K562 (cell line): Measurements from ENCODE around the gene ALOXE3. TPM values are rescaled to one million over a fixed set of nuclear protein-coding genes. Genes with fewer than 3 reads are reported as not detected.

ENCODE experiments used
- ATAC-seq: fragments of 200-7000 bp; cut with Tn5 transposase; 3 replicates; pipeline ENCODE4 v1.9.1; 2020; ENCODE audit warnings: moderate library complexity
- BruUV-seq: library from RNA; stranded (reverse); fragments of 400-500 nt; replicated peaks from 2 replicates; lab custom pipeline; 2021; lab: Mats Ljungman, UMichigan
- CTCF ChIA-PET: fragments of 300-600 bp; formaldehyde crosslinking; extraction: SDS; loops from one replicate; lab custom pipeline; 2021; ENCODE audit warnings: low intra/inter-chr PET ratio; lab: Yijun Ruan, JAX
- POLR2A ChIA-PET: fragments of 300-600, 350-650 bp; sonication (Branson Sonifier 250); formaldehyde crosslinking; extraction: SDS; loops from one replicate; lab custom pipeline; 2021; ENCODE audit warnings: antibody characterized with exemption, inconsistent platforms; lab: Yijun Ruan, JAX
- DNase-seq, 4 experiments: peaks; one replicate each; pipeline versions ENCODE4 v3.0.0 to v3.0.0-alpha.2; 2011 to 2018; ENCODE audit warnings: low spot score in 3 of 4, mixed read lengths in 3 of 4; ENCODE audit errors: extremely low read depth in 1 of 4
- FAIRE-seq: peaks from 2 replicates; lab custom pipeline; 2011; peaks lifted over from hg19 to GRCh38; lab: Jason Lieb, UNC
- H2AFZ ChIP-seq: 2 replicates; pipeline ENCODE4 v1.6.0; 2011; ENCODE audit warnings: low read depth, low read length, control low read depth, inconsistent platforms
- H3K27ac ChIP-seq: fragments of 200-600 bp; 3 replicates; pipeline ENCODE4 v1.8.0; 2011; ENCODE audit warnings: low read depth, mild to moderate bottlenecking, control low read depth, inconsistent platforms, low read length, moderate library complexity, mixed read lengths; ENCODE audit errors: extremely low read depth
- H3K27me3 ChIP-seq, 2 experiments: fragments of 300-600 bp in 1 of 2; 2 replicates in 1 of 2; 3 replicates in 1 of 2; pipeline versions ENCODE4 v1.6.0 to v1.8.0; 2011; ENCODE audit warnings: inconsistent platforms in 2 of 2, low read length in 2 of 2, mild to moderate bottlenecking in 1 of 2, mixed read lengths in 1 of 2, moderate library complexity in 1 of 2; ENCODE audit not compliant: control insufficient read depth in 2 of 2, insufficient read depth in 2 of 2
- H3K36me3 ChIP-seq: fragments of 300-600 bp; 3 replicates; pipeline ENCODE4 v1.8.0; 2011; ENCODE audit warnings: mild to moderate bottlenecking, low read length, inconsistent platforms; ENCODE audit not compliant: control insufficient read depth, insufficient read depth
- H3K4me1 ChIP-seq, 2 experiments: fragments of 200-600 bp in 1 of 2; replicated peaks in 1 of 2; 2 replicates in 1 of 2; 3 replicates in 1 of 2; pipeline versions ENCODE4 v1.5.1 to v1.8.0; 2011; ENCODE audit warnings: inconsistent platforms in 2 of 2, low read length in 2 of 2, mild to moderate bottlenecking in 1 of 2, mixed read lengths in 1 of 2, moderate library complexity in 1 of 2; ENCODE audit not compliant: control insufficient read depth in 2 of 2, insufficient read depth in 2 of 2
- H3K4me2 ChIP-seq: 2 replicates; pipeline ENCODE4 v1.6.1; 2011; ENCODE audit warnings: low read length, control low read depth, inconsistent platforms, mixed read lengths; ENCODE audit not compliant: insufficient read depth
- H3K4me3 ChIP-seq: fragments of 200-600 bp; sonication (generic), shearing (Covaris generic); 2 replicates; pipeline ENCODE4 v1.5.1; 2016; ENCODE audit warnings: control low read depth, inconsistent platforms
- H3K79me2 ChIP-seq: fragments of 200-600 bp; 3 replicates; pipeline ENCODE4 v1.8.0; 2011; ENCODE audit warnings: low read length, inconsistent platforms; ENCODE audit not compliant: control insufficient read depth, insufficient read depth
- H3K9ac ChIP-seq, 2 experiments: 2 replicates each; pipeline versions ENCODE4 v1.6.0 to v1.6.1; 2011; ENCODE audit warnings: low read depth in 2 of 2, low read length in 2 of 2, control low read depth in 1 of 2, inconsistent platforms in 1 of 2, mild to moderate bottlenecking in 1 of 2, mixed read lengths in 1 of 2; ENCODE audit not compliant: insufficient read depth in 1 of 2
- H3K9me1 ChIP-seq: one replicate; pipeline ENCODE4 v1.6.0; 2011; ENCODE audit warnings: inconsistent platforms, mild to moderate bottlenecking, low read length, moderate library complexity; ENCODE audit not compliant: control insufficient read depth, insufficient read depth
- H3K9me3 ChIP-seq: replicated peaks from 2 replicates; pipeline ENCODE4 v1.5.1; 2011; ENCODE audit warnings: low read depth, low read length, inconsistent platforms; ENCODE audit not compliant: control insufficient read depth, insufficient read depth
- H4K20me1 ChIP-seq: replicated peaks from 2 replicates; pipeline ENCODE4 v1.6.1; 2011; ENCODE audit warnings: low read length, inconsistent platforms, mixed read lengths; ENCODE audit not compliant: control insufficient read depth, insufficient read depth
- BCOR ChIP-seq: fragments of 450-650 bp; IDR thresholded peaks from 2 replicates; pipeline ENCODE4 v1.6.1; 2016
- HLTF ChIP-seq: fragments of 450-650 bp; IDR thresholded peaks from 2 replicates; pipeline ENCODE4 v1.6.1; 2016
- KLF16 ChIP-seq: IDR thresholded peaks from 2 replicates; pipeline ENCODE4 v1.6.1; 2016; ENCODE audit warnings: antibody characterized with exemption
- MCM7 ChIP-seq, 2 experiments: fragments of 450-650 bp; IDR thresholded peaks; 2 replicates each; pipeline ENCODE4 v1.6.1; 2016 to 2018
- RFX7 ChIP-seq: fragments of 250-450 bp; sonication (Bioruptor Pico); IDR thresholded peaks from 2 replicates; pipeline ENCODE4 v1.5.1; 2021; ENCODE audit warnings: mild to moderate bottlenecking
- SP2 ChIP-seq: IDR thresholded peaks from 2 replicates; pipeline ENCODE4 v1.6.1; 2011; ENCODE audit warnings: mild to moderate bottlenecking, low read depth, low read length, moderate library complexity; ENCODE audit not compliant: poor library complexity, severe bottlenecking; ENCODE audit errors: extremely low read depth
- TGIF2 ChIP-seq: sonication (generic); formaldehyde crosslinking; IDR thresholded peaks from 2 replicates; pipeline ENCODE4 v1.8.1; 2022; ENCODE audit warnings: mild to moderate bottlenecking, missing genetic modification reagents, moderate library complexity
- THRAP3 ChIP-seq: fragments of 450-650 bp; IDR thresholded peaks from 2 replicates; pipeline ENCODE4 v1.6.1; 2016; ENCODE audit warnings: mild to moderate bottlenecking, inconsistent platforms, borderline replicate concordance
- TRIM24 ChIP-seq, 2 experiments: fragments of 450-650 bp; IDR thresholded peaks; 2 replicates each; pipeline ENCODE4 v1.6.1; 2016
- TRIM25 ChIP-seq: fragments of 450-650 bp; IDR thresholded peaks from 2 replicates; pipeline ENCODE4 v1.7.0; 2016; ENCODE audit warnings: borderline replicate concordance
- VEZF1 ChIP-seq: fragments of 200-800 bp; sonication (Bioruptor generic); IDR thresholded peaks from 2 replicates; pipeline ENCODE4 v1.6.1; 2017; ENCODE audit warnings: missing genetic modification characterization, missing compliant biosample characterization
- XRCC3 ChIP-seq: fragments of 450-650 bp; IDR thresholded peaks from 2 replicates; pipeline ENCODE4 v1.6.1; 2017; ENCODE audit warnings: mild to moderate bottlenecking, moderate library complexity
- ZBTB26 ChIP-seq: fragments of 450-650 bp; formaldehyde crosslinking; IDR thresholded peaks from 2 replicates; pipeline ENCODE4 v1.4.0; 2022; ENCODE audit warnings: missing genetic modification characterization
- ZBTB5 ChIP-seq: fragments of 450-650 bp; IDR thresholded peaks from 2 replicates; pipeline ENCODE4 v1.6.1; 2017; ENCODE audit warnings: antibody characterized with exemption
- ZFX ChIP-seq: sonication (generic); formaldehyde crosslinking; IDR thresholded peaks from 2 replicates; pipeline ENCODE4 v1.8.0; 2022; ENCODE audit warnings: mild to moderate bottlenecking, missing genetic modification reagents, moderate library complexity
- WGBS: fragments of 100-300 bp; shearing (Covaris generic); methylation state at CpG from one replicate; pipeline ENCODE4 v1.1.6; 2016; ENCODE audit warnings: low coverage, mixed read lengths; ENCODE audit not compliant: insufficient coverage; ENCODE audit errors: missing lambda C conversion rate; 5-methylcytosine and 5-hydroxymethylcytosine counted together
- in situ Hi-C: fragments of 300-500 bp; cut with MboI; formaldehyde crosslinking; loops from 4 replicates; pipeline ENCODE4 v1.15.0; 2018; ENCODE audit warnings: inconsistent platforms, mixed read lengths
- intact Hi-C: fragments of 100-400 bp; cut with micrococcal nuclease; formaldehyde crosslinking; loops from 2 replicates; pipeline ENCODE4 v1.14.2; 2022
- polyA plus RNA-seq, 8 experiments: library from polyadenylated mRNA; depleted of rRNA in 4 of 8; stranded (reverse) in 5 of 8; unstranded in 3 of 8; fragments of >200 nt; fragmentation: Nextera tagmentation in 2 of 8; fragmentation: Illumina TruSeq in 1 of 8; extraction: Ambion mirVana in 2 of 8; extraction: Trizol in 1 of 8; gene quantifications; 2 replicates each; pipeline versions ENCODE4 v1.2.1 to v1.2.3, GENCODE V29; 2011 to 2014; ENCODE audit warnings: inconsistent platforms in 1 of 8, missing spikeins in 1 of 8
- total RNA-seq, 7 experiments: library from RNA; depleted of rRNA in 6 of 7; stranded (reverse); fragments of >200 nt in 6 of 7; fragmentation: Illumina TruSeq in 2 of 7; extraction: Trizol in 2 of 7; gene quantifications; 2 replicates each; pipeline versions ENCODE4 v1.2.1 to v1.2.3, GENCODE V29; 2011 to 2021; ENCODE audit warnings: low replicate concordance in 1 of 7

ALOXE3 gene
- total and polyA plus RNA-seq, 9 of the 15 experiments (the other 6 are each of a cell fraction or from before 2014, with no cell fraction given), result 0.04 TPM; not detected in 8

GRCh38 chr17:8156246-8156992 is 38.1 kb upstream of the ALOXE3 start (continued):
- TF ChIP-seq MCM7 (IDR thresholded peaks at IDR 0.05) (no peak), SP2 (peak; percentile 64), THRAP3 (no peak), VEZF1 (CRISPR knock-in tag) (peak; percentile 77)
- TF ChIP-seq, all 486 proteins: peak for 114

GRCh38 chr17:8155996-8156245 is 37.6 kb upstream of the ALOXE3 start:
- peak overlapping the region; percentile 73 to 95 for H3K9ac ChIP-seq
- peak overlapping the region; percentile 36; the same call in 1 of the 2 replicates for H2AFZ ChIP-seq
- DNase-seq (no peak), FAIRE-seq (no peak), ATAC-seq (no peak)
- no peaks in the 10 kb centered on the region for H3K9me3 ChIP-seq
- H3K79me2 ChIP-seq, result peaks cover 48% of the 10 kb centered on the region
- WGBS, result 2% methylated on average over 9 of the region's 11 CpGs
- peak overlapping the region; percentile 52 for H3K4me3 ChIP-seq
- no peaks in the 10 kb centered on the region for H3K9me1 ChIP-seq
- intact Hi-C loops (loop anchor here (1.0 kb wide), 2 partner anchors 18 to 36 kb away; no protein-coding TSS in a partner anchor), in situ Hi-C loops (no loop called here)
- H3K27me3 ChIP-seq, result no peaks in the 10 kb centered on the region
- H3K27ac ChIP-seq, result peak overlapping the region; percentile 82
- H3K36me3 ChIP-seq, result peaks cover 18% of the 10 kb centered on the region; the same call in 2 of the 3 replicates
- ChIA-PET POLR2A (interaction anchor here (0.7 to 8.6 kb wide), 3 partner anchors 16 to 874 kb away, joined by 3 to 105 read pairs (median 3); no protein-coding TSS in a partner anchor), CTCF (no interaction called here)
- peaks cover 37 to 72% of the 10 kb centered on the region in 2 experiments for H3K4me1 ChIP-seq
- H3K4me2 ChIP-seq, result peak overlapping the region; percentile 90
- H4K20me1 ChIP-seq, result 0 out of 2 replicates have a peak, but pooled peaks cover 2% of the 10 kb centered on the region
- no TSS peak for BruUV-seq
- TF ChIP-seq BCOR (0 out of 2 replicates have a peak, but pooled peaks have one; percentile 21), RFX7 (CRISPR knock-in tag) (no peak), ZFX (peak; percentile 50), HLTF (0 out of 2 replicates have a peak, but pooled peaks have one; percentile 83), XRCC3 (no peak), TRIM25 (no peak; the same call in 1 of the 2 replicates), TGIF2 (CRISPR knock-in tag) (no peak), ZBTB5 (0 out of 2 replicates have a peak, but pooled peaks have one; percentile 5), KLF16 (no peak), TRIM24 (IDR thresholded peaks at IDR 0.05) (no peak), ZBTB26 (CRISPR knock-in tag) (0 out of 2 replicates have a peak, but pooled peaks have one; percentile 46)
